CD4-positive, alpha-beta T cell treated with Interleukin-6 at 100 ng/mL for 8 hours (primary cell): Measurements from ENCODE around the gene ADA.

Experiments used
- DNase-seq: peaks from one replicate; pipeline ENCODE4 v3.0.0-alpha.2; 2020; ENCODE audit warnings: mixed read lengths, low spot score

Gene ADA

DNA sequence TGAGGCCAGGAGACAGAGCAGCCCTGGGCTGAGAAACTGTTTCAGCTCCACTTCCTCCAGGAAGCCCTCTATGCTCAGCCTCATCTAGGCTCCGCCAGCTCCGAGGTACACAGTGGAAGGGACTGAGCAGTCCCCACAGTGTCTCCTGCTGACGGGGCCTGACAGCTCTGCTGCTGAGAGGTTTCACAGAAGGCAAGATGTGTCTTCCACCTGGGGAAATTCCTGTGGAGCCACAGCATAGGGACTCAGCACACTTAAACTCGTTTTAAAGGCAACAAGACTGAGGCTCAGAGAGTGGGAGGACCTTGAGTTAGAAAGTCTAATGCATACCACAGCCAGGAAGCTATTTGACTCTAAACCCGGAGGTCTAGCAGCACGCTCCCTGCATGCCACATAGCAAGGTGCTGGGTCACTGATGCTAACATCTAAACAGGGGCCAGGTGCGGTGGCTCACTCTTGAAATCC is 6.8 kb downstream of the ADA start:
- DNase-seq = peak; percentile 58

DNA sequence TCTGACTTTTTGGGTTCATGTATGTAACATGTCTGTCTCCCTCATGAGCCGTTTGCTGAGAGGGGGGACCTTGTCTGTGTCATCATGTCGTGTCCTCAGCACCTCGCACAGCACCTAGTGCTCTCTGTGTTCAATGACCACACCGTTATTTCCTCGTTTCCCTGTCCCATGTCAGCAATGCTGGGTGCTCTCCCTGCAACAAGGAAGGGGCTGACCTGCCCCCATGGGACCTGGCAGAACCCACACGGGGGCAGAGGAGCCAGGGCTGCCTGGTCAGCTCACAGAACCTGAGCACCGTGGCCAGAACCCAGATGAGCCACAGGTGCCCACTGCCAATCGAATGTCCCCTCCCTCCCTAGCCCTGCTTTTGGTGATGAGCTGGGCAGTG is 7.3 kb downstream of the ADA start:
- no peak for DNase-seq

DNA sequence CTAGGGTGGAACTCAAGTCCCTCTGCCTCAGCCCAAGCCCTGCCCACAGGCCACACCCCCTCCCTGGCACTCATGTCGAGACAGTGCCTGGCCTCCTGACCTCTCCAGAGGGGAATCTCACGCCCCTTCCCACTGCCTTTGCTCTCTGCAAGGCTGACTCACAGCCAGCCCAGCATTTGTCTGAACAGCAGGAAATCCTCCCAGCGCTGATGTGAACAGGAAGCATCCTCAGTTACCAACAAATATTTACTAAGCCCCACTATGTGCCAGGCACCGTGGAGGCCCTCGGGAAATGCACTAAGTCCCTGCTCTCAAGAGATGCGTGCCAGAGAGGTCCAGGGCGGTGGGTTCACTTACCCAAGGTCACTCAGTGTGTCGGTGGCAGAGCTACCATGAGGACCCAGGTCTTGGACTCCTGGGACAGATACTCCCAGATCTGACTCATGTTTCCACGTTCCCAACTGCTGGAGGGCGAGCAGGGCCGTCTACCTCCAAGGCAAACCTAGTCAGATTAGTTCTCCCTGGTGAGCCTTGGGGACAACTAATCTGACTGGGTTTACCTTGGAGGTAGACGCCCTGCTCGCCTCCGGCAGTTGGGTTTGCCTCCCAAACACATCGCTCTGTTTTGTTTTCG is 7.8 kb downstream of the ADA start:
- peak; percentile 61 for DNase-seq

DNA sequence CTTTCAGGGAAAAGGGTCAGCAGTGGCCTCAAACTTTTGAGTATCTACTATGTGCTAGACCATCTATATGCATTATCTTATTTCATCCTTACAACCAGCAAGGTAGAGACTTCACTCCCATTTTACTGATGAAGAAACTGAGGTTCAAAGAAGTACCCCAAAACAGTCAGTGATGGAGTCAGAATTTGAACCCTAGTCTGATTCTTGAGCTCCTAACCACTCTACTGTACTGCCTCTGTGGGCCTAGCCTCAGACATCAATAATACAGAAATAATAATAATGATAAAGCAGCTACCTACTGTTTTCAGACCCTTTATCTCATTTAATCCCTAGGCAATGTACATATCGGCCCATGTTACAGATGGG is 8.4 kb downstream of the ADA start:
- no peak for DNase-seq

DNA sequence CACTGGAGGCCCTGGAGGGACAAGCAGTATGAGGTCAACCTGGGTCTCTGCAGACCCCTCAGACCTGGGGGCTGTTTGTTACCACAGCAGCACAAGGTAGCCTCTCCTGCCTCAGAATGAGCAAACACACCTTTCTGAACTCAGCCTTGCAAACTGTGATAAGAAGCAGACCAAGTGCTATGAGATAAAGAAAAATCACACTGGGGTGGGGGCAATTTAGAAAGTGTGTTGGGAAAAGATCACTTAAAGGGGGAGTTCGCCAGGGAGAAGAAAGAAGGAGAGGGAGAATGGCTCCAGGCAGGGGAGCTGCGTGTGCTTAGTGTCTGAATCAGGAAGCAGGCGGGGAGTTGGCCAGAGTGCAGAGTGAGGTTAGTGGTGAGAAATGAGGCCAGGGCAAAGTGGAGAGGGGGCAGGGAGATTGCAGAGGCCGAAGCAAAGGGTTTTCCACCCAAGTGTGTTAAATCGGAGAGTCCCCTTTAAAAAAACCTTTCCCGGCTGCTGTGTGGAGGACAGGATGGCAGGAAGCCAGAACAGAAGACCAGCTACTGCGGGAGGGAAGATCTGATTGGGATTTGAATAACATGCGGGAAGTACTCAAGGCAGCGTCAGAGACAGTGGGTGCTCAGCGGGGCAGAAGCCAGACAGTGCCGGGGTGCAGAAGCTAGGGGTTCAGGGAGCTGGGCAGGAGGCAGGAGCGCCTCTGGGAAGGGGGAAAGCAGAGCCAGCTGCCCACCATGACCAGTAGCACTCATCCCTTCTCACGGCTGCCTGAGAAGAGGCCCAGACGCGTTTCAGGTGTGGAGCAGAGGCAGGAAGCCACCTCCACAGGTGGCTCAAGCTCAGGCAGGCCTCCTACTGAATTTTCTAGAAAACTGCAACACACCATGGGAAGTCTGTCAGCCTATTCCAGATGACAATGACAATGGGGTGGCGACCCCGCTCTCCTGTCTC is 9.0 kb downstream of the ADA start:
- DNase-seq = peak; percentile 32

DNA sequence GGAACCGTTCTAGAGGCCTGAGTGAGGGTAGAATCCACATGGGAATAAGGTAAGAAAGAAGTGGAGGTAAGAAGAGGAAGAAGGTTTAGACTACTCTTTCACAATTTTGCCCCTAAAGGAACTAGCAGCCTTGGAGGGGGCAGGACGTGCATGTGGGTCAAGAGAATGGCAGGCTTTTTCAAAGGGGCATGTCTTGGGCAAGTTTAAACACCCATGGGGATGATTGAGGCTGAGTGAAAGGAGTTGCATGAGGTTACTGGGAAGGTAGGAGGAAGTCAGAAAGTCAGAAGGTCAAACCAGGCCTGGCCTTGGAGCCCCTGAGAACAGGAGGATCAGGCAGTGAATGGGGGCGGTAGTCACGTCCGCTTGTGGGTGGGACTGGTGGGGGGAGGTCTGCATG is 10.2 kb downstream of the ADA start:
- no peak for DNase-seq

DNA sequence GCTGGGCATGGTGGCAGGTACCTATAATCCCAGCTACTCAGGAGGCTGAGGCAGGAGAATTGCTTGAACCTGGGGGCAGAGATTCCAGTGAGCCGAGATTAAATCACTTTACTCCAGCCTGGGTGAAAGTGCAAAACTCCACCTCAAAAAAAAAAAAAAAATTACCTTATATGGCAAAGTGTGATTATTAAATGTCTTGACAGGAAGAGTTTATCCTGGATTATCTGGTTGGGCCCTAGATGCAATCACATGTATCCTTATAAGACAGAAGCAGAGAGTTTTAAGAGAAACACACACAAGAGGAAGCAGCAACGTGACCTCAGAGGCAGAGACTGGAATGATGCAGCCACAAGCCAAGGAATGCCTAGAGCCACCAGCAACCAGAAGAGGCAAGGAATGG is 11.0 kb downstream of the ADA start:
- DNase-seq = no peak

DNA sequence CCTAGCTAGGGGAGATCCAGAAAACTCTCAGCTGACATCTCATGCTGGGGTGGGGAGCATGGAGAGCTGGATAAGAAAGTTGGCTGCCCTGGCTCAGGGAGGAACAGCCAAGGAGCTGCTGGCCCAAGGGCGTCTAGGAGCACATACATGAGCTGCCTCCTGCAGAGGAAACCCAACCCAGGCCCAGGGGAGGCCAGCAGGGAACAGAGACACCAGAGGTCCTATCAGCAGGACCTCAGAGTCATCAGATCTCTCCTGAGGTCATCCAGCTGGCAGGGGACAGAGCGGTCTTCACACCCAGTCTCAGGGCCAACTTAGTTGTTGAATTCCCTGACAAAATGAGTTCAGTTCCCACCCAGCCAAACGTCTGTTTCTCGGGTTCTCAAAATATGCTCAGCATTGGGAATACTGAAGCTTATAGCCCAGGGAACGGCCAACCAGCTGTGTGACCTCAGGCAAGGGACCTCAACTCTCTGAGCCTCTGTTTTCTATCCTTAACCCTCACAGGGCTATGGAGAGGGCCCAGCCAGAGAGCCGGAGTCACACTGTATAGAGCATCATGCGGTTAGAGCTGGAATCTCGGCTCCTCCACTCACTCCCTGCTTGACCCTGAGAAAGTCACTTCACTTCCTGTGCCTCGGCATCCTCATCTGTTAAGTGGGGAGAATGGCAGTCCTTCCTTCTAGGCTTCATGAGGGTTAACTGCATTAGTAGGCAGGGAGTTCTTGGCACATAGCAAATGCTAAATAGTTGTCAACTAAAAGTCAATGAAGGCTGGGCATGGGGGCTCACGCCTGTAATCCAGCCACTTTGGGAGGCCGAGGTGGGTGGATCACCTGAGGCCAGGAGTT is 13.8 kb downstream of the ADA start:
- no peak for DNase-seq

DNA sequence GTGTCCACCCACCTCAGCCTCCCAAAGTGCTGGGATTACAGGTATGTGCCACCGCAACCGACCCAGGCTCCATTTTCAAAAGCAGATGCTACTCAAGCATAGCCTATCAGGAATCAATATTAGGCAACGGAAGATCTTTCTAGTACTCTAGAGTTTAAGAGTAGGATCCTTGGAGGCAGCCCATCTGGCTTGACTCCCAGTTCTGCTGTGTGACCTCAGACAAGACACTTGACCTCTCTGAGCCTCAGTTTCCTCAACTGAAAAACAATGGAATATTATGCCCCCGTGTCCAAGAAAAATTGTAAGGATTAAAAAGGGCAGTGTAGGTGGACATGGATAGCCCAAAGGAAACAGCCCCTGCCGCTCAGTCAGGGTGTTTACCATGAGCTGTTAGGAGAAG is 14.5 kb downstream of the ADA start:
- DNase-seq = no peak

DNA sequence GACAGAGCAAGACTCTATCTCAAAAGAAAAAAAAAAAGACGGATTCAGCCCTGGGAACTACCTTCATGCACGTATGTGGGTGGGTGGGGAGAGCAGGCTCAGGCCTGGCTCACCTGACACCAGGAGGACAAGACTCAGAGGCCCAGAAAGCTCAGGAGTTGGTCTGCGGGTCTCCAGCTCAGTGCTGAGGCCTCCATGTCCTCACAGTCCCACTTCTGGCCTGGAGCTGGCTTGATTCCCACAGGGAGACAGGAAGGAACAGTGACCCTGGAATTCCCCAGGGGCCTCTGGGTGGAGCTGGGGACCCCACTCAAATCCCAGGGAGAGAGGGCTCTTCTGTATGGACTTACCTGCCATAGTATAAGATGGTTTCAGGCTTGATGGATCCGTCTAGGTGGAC is 15.6 kb downstream of the ADA start:
- no peak for DNase-seq

DNA sequence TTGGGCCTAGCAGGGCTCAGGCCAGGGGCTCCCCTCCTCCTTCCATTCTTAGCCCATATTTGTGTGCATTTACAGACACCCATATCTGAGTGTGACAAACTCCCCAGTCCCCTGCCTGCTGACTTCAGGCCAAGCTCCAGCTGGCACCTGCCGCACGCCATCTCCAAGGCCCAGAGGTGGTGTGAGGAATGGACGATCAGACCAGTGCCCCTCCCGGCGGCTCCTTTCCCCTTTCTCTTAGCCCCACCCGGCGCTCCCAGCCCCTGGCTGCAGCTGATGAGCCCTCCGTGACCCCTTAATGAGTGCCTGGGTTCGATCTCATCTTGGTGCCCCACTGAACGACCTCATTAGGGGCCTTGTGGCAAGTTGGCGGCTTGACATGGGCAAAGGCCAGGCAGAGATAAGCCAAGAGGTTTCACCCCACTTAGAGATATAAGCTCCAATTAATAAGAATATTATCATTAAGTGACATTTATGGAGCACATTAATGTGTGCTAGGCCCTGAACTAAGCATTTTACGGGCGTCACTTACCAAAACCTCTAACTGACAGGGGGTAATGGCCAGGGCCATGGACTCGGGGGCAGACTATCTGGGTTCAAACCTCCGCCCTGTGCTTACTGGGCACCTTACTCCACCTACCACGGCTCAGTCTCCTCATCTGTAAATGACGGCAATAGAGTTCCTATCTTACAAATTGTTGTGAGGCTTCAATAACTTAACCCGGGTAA is 17.5 kb downstream of the ADA start:
- no peak for DNase-seq

DNA sequence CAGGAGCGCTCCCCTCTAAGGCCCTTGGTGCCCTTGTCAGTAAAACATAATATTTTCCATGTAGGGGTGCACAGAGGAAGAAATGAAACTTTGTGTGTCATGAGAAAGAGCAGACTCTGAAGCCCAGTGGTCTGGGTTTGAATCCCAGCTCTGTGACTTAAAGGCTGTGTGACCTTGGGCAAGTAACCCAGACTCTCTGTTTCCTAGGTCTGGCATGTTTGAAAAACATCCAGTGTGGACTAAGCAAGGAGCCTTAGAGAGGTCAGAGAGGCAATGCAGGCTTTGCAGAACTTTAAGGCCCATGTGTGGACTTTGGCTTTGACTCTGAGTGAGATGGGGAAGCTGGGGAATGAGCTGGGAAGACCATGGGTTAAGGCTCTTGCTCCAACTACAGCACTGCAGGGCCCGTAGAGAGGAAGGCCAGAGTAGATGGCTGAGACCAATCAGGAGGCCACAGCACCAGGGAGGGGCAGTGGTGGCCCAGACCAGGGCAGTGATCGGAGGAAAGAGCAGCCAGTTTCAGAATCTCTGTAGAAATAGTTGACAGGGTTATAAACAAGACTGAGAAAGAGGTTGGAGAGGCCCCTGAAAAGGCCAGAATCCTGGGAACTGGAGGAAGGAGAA is 18.2 kb downstream of the ADA start:
- DNase-seq = no peak

DNA sequence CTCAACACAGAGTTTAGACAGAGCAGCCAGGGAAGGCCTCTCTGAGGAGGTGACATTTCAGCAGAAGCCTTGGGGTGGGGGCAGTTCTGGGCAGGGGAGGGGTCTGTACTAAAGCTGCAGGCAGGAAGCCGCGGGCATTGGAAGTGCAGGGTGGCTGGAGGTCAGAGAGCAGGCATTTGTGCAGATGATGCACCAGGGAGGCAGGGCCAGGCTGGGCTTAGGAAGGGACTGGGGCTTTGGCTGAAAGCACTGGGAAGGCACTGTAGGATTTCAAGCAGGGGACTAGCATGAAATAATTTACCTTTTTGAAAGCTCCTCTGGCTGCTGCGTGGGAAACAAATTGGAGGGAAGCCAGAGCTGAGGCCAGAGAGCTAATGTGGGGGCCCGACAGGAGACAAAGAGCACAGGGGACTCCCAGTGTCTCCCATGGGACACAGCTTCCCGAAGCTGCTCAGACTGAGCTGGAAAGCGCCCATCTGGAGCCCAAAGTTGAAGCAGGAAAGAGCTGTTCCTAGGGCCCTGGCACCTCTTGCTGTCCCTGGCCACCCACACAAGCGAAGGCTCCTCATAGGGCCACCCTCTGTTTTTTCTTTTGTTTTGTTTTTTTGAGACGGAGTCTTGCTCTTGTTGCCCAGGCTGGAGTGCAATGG is 19.3 kb downstream of the ADA start:
- DNase-seq = no peak

DNA sequence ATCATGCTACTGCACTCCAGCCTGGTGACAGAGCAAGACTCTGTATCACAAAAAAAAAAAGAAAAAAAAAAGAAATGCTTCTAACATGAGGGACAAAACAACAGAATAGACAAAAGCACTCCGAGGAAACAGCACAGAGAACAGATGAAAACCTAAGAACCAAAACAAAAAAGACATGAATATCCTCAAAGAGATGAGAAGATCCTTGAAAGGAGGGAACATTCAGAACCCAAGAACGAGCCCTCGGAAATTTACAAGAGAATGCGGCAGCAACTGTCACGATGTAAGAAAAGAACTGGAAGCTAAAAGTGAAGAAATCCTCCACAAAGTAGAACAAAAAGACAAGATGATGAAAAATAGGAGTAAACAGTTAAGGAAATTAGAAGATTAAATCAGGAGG is 21.2 kb downstream of the ADA start:
- no peak for DNase-seq

DNA sequence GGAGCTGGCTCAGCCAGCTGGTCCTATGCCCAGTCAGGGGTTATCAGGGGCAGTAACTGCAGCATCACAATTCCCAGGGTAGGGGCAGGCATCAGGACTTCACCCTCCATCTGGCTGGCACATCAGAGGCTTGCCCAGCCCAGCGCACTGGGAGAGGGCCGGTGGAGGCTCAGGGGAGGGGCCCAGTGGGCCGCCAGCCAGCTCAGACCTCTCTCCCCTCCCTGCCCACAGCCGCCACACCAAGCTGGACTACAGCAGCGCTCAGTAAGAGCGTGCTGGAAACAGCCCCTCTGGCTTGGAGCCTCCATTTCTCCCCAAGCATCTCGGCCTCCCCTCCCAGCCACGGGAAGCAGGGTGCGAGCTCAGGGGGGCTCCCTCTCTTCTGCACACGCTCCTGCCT is 22.0 kb downstream of the ADA start:
- DNase-seq = no peak

DNA sequence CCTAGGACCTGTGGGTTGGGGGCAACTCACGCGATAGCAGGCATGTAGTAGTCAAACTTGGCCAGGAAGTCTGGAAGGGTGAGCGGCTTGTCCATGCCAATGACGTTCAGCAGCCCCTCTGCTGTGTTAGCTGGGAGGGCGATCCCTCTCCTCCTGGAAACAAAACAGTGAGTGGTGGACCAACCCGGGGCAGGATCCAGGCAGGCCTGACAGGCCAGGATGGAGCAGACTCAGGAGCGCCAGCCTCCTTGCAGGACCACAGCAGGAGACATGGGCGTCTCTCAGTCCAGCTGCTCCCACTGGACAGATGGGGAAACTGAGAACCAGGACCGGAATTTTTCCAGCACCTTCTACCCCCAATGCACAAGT is 22.5 kb downstream of the ADA start:
- no peak for DNase-seq

DNA sequence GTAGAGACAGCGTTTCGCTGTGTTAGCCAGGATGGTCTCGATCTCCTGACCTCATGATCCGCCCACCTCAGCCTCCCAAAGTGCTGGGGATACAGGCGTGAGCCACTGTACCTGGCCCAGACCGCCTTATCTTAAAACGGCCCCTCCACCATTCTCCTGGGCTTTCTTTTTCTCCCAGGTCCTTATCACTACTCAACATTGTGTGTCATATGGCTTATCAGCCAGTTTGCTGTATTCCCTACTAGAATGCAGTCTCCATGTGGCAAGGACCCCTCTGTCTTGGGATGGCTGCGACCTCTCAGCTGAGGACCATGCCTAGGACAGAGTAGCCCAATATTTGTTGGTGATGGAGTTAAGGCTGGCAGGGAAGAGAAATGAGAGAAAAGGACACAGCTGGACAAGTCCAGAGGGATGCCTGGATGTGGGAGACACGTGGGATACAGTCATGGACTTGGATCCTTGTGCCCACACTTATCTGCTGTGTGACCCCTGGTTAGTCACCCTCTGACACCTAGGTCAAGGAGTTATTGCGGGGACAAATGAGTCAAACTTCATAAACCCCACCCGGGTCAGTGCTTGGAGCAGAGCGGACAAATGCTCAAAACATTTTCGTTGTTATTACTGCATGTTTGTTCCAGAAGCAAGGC is 24.0 kb downstream of the ADA start:
- DNase-seq = no peak

DNA sequence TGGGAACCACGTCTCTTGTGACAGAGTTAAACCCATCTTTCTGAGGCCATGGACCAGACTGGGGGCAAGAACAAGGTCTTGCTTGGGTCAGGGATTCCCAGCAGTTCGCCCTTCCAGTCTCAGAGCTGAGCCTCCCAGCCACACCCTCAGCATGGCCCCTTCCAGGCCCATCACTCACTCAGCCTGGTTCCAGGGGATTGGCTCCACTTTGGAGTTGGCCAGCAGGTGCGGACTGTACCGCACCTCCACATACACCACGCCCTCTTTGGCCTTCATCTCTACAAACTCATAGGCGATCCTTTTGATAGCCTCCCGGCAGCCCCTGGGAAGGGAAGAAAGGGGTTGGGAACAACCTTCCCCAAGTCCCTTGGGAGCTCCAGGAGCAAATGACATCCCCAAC is 25.2 kb downstream of the ADA start:
- DNase-seq = no peak

DNA sequence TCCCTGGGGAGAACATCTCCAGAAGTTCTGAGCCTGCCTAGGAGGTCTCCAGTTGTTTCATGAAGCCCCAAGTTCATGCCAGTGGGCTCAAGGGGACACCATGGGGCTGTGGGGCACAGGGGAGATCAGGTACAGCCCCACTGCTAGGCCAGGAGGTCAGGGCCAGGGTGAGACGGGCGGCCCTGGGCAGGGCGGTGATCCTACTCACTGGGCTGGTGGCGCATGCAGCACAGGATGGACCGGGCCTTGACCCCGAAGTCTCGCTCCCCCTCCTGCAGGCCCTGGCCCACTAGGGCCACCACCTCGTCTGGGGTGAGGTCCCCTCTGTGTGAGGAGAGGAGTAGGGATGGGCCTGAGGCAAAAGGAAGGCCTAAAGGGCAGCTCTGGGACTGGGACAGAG is 26.1 kb downstream of the ADA start:
- DNase-seq = no peak

DNA sequence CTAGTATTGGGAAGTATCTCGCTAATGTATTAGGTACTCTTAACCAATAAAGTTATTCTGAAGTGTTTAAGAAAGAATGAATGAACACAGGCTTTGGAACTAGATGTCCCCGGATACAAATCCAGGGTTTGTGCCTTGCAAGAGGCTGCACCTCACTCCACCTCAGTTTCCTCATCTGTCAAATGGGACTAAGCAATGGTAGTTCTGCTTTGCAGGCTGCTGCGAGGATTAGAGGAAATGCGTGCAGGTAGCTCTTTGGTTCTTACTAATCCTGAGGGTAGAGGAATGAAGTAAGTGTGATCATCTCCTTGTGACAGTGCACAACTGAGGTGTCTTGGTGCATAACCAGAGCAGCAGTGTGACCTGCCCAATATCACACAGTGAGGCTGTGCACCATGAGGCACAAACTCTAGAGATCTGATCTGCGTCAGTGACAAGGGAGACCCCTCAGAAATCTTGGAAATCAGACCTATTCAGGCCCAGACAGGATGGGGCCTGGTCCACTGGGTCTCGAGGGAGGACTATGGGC is 26.7 kb downstream of the ADA start:
- DNase-seq = no peak
